Activated CD4-positive, alpha-beta T cell treated with anti-CD3 and anti-CD28 coated beads, Interleukin-2, amount 50 U/mL, for 4 hours (primary cell): ENCODE measurements around the gene IRAK1.

Source experiments
- DNase-seq, 2 experiments: peaks; one replicate each; pipeline ENCODE4 v3.0.0-alpha.2; 2020

Gene IRAK1

DNA sequence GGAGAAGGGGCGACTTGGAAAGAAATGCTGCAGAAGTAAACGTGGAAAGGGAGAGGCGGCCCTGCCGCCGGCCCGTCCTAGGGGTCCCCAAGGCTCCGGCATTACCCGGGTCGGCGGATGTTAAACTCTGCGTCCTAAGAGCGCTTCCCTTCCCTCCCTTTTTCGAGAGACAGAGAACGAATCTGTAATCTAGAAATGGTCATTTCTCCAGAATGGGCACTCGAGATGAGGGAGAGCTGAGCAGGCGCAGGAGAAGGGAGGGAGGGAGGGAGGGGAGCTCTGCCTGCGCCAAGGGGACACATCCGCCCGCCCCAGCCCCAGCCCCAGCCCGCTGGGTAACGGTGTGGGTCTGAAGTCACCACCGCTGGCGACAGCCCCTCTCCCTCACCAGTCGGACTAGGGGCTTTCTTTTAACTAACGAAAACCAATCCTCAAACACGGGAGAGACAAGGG lies 49.8 kb downstream of the IRAK1 start:
- DNase-seq: no peak

DNA sequence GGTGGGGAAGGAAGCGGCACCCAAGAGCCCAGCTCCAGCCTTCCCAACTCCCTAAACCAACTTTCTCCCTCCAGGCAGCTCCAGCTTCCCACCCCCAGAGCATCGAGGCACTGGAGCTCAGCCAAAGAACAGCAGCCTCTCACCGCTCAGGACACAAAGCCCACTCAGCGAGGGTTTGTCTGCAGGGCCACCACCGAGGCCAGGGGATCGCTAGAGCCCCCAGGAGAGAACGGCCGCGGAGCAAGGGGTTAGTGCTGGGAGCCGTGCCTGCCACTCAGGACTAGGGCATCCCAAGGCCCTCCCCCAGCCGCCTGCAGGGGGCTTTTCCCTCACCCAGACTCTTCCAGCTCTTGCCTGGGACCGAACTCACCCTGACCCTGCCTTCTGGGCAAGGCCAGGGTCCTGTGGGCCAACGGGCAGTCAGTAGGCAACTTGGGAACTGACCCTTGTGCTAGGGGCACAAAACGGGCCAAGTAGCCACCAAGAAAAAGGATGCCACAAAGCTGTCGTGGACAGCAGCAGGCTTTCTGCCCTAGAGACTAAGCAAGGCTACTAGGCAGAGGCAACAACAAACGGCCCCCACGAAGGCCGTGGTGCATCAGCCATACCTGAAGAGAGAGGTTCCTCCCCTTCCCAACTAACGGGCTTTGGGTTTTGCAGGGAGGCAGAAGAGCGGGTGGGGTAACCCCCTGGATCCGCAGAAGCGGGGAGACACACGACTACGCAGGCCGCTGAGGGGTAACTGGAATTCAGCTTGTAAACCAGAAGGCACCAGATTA lies 50.4 kb downstream of the IRAK1 start:
- no peak for DNase-seq

DNA sequence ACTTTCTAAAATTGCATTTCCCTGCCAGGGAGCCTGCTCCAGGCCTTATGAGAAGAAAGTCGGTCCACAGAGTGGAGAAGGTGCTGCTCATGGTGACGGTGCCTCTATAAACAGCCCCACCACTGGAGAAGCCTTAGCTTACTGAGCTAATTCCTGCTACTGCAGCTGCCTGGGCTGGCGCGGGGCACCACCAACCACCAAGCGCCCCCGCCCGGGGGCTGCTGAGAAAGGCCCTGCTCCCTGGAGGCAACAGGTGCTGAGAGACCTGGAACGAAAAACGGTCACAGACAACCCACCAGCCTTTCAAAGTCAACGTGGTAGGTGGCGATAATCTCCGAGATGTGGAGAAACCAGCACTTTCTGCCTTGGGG lies 51.0 kb downstream of the IRAK1 start:
- peak; percentile 30 to 36 for DNase-seq

- no peak for DNase-seq
Observed at GRCh38 chrX:153968255-153968654, 51.4 kb downstream of the IRAK1 start.

GRCh38 chrX:153967536-153968224 lies 52.0 kb downstream of the IRAK1 start:
- DNase-seq: peak in 1 of 2 experiments; percentile 22

GRCh38 chrX:153966841-153967535 lies 52.7 kb downstream of the IRAK1 start:
- DNase-seq: peak; percentile 45 to 47

GRCh38 chrX:153966283-153966688 lies 53.4 kb downstream of the IRAK1 start:
- DNase-seq: no peak

DNA sequence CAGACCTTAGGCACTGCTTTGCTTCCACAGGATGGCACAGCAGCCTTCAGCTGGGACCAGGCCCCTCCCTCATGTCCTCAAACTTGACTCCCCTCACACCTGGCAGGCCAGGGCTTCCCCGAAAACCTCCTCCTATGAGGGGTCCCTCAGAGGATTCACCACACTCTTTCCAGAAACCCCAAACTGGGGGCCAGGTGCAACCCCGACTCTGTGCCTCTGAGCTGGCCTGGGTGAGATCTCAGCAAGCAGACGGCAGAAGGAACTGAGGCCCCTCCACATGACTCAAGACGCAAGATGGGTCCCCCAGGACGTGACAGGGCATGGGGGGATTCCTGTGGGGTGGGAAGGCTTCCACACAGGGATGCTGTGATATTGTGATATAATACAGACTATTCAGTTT lies 54.3 kb downstream of the IRAK1 start:
- no peak for DNase-seq

GRCh38 chrX:153964105-153964504 lies 55.6 kb downstream of the IRAK1 start:
- DNase-seq: no peak

GRCh38 chrX:153963546-153963945 lies 56.2 kb downstream of the IRAK1 start:
- DNase-seq: no peak

DNA sequence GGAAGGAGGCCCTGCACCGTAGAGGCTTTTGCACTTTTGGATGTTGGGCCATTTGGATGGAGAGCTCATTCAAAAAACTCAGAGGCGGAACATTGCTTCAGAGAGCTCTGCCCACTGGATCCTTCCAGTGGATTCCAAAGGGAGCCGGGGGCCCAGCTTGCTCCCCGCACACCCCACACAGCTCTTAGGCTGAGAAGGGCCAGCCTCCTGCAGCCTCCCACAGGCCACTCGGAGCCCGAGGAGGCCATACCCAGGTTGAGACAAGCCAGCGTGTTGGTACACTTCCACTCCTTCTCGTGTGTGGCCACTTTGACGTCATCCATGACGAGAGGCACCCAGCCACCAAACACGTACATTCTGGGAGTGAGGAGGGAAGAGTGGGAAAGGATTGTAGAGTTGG lies 58.4 kb downstream of the IRAK1 start:
- no peak for DNase-seq

DNA sequence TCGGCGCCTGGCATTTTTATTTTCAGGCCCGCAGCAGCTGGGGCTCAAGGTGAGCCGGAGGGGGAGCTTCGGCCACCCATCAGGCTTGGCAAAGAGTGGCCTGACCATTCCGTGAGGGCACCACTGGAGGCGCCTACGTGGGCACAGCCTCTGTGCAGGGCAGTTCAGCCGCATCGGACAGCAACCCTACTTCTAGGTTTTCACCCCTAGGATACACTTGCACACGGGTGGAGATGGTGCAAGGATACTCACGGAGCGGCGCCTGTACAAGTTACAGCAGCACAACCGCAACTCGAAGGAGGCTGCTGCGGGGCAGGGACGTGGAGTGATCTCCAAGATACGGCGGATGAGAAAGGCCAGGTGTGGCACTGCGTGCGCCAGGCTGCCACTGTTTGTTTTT lies 58.9 kb downstream of the IRAK1 start:
- DNase-seq: no peak
